Gastroesophageal sphincter (tissue), 4 donors: ENCODE data around the gene HTR2B. TPM values are rescaled to one million over a fixed set of nuclear protein-coding genes. Genes with fewer than 3 reads are reported as not detected.
"Not testable (repeated sequence)": the region's sequence is repeated elsewhere in the genome, so short reads cannot be mapped to it uniquely, and the experiment has no call there.

ENCODE experiments used
- ATAC-seq: fragments of 150-250 bp; one replicate; pipeline ENCODE4 v1.9.1; 2016; ENCODE audit warnings: mild to moderate bottlenecking, moderate library complexity
- H3K27ac ChIP-seq, 4 donors: fragments of 200-600 bp; sonication (generic) in 3 of 4; 1 replicate in 3 of 4; 2 replicates in 1 of 4; pipeline ENCODE4 v1.5.1; 2016 to 2019
- H3K27me3 ChIP-seq: fragments of 200-600 bp; sonication (generic); one replicate; pipeline ENCODE4 v1.5.1; 2019
- H3K36me3 ChIP-seq, 2 donors: fragments of 200-600 bp; sonication (generic); one replicate each; pipeline ENCODE4 v1.5.1; 2019; ENCODE audit warnings: control low read depth in 1 of 2
- H3K4me1 ChIP-seq, 3 donors: fragments of 200-600 bp; sonication (generic); 1 replicate in 2 of 3; 2 replicates in 1 of 3; pipeline ENCODE4 v1.5.1; 2016 to 2019; ENCODE audit warnings: control low read depth in 2 of 3
- H3K4me3 ChIP-seq, 2 donors: fragments of 200-600 bp; sonication (generic); one replicate each; pipeline ENCODE4 v1.5.1; 2019; ENCODE audit warnings: mild to moderate bottlenecking in 1 of 2, moderate library complexity in 1 of 2
- H3K9me3 ChIP-seq, 3 donors: fragments of 200-600 bp; sonication (generic); one replicate each; pipeline ENCODE4 v1.5.1; 2017 to 2019; ENCODE audit warnings: control low read depth in 2 of 3
- EP300 ChIP-seq: sonication (generic); formaldehyde crosslinking; IDR thresholded peaks from one replicate; pipeline ENCODE4 v1.6.1; 2017; ENCODE audit warnings: antibody characterized with exemption, mild to moderate bottlenecking
- POLR2A ChIP-seq, 2 donors: fragments of 450-650 bp; IDR thresholded peaks; one replicate each; pipeline ENCODE4 v1.6.1; 2017; ENCODE audit warnings: antibody characterized with exemption in 2 of 2, mild to moderate bottlenecking in 2 of 2, moderate library complexity in 1 of 2
- POLR2AphosphoS5 ChIP-seq: sonication (generic); formaldehyde crosslinking; IDR thresholded peaks from one replicate; pipeline ENCODE4 v1.6.1; 2017; ENCODE audit warnings: antibody characterized with exemption
- WGBS, 2 donors: methylation state at CpG; one replicate each; pipeline ENCODE4 v1.1.5; 2018; ENCODE audit warnings: low coverage in 1 of 2; 5-methylcytosine and 5-hydroxymethylcytosine counted together
- total RNA-seq, 4 donors: library from RNA; depleted of rRNA; stranded (reverse); fragments of >200 nt; gene quantifications; one replicate each; pipeline ENCODE4 v1.1.0, GENCODE V29; 2016
- TF ChIP-seq, protein P1 (sequence below), 4 experiments: fragments of 200-600 bp in 2 of 4; fragments of 450-650 bp in 2 of 4; sonication (generic) in 1 of 4; IDR thresholded peaks; one replicate each; pipeline ENCODE4 v1.5.1; 2017 to 2019; ENCODE audit warnings: antibody characterized with exemption in 4 of 4, mild to moderate bottlenecking in 2 of 4, moderate library complexity in 2 of 4

The HTR2B gene
- total RNA-seq, 4 donors from 2014 or later, result 6.8 to 17.3 (median 16.0) TPM

DNA sequence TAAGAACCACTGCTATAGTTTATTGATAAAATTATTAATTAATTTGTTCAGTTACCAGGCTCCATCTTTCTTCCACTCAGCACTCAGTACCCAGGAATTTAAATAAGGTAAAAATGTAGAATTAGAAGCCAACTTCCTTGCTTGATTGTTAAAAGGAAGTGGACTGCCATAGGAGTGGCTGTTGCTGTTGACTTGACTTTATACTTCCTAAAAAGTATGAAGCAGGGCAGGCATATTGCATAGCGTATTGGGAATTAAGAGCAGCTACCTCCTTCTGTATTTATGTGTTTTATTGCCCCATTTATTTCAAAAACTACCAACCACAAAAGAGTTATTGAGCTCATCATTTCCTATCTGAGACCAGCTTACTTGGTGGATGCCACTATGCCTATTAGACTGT lies 40.3 kb downstream of the HTR2B start:
- Histone ChIP-seq H3K27ac (no peak overlapping the region), H3K27me3 (no peaks in the 10 kb centered on the region), H3K4me1 (no peaks in the 10 kb centered on the region), H3K36me3 (peaks cover 19 to 100% of the 10 kb centered on the region in 2 donors), H3K4me3 (no peak overlapping the region), H3K9me3 (no peaks in the 10 kb centered on the region)
- ATAC-seq, result no peak
- WGBS, 2 donors, result 100% methylated on average over 1 of the region's 1 CpG; no CpG with 5 or more reads in 1 of the 2 donors
- TF ChIP-seq, protein P1, sequence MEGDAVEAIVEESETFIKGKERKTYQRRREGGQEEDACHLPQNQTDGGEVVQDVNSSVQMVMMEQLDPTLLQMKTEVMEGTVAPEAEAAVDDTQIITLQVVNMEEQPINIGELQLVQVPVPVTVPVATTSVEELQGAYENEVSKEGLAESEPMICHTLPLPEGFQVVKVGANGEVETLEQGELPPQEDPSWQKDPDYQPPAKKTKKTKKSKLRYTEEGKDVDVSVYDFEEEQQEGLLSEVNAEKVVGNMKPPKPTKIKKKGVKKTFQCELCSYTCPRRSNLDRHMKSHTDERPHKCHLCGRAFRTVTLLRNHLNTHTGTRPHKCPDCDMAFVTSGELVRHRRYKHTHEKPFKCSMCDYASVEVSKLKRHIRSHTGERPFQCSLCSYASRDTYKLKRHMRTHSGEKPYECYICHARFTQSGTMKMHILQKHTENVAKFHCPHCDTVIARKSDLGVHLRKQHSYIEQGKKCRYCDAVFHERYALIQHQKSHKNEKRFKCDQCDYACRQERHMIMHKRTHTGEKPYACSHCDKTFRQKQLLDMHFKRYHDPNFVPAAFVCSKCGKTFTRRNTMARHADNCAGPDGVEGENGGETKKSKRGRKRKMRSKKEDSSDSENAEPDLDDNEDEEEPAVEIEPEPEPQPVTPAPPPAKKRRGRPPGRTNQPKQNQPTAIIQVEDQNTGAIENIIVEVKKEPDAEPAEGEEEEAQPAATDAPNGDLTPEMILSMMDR (IDR thresholded peaks at IDR 0.05), result no peak
- no peak for TF ChIP-seq EP300
- no peak for TF ChIP-seq POLR2AphosphoS5
- no peak for TF ChIP-seq POLR2A (IDR thresholded peaks at IDR 0.05)

DNA sequence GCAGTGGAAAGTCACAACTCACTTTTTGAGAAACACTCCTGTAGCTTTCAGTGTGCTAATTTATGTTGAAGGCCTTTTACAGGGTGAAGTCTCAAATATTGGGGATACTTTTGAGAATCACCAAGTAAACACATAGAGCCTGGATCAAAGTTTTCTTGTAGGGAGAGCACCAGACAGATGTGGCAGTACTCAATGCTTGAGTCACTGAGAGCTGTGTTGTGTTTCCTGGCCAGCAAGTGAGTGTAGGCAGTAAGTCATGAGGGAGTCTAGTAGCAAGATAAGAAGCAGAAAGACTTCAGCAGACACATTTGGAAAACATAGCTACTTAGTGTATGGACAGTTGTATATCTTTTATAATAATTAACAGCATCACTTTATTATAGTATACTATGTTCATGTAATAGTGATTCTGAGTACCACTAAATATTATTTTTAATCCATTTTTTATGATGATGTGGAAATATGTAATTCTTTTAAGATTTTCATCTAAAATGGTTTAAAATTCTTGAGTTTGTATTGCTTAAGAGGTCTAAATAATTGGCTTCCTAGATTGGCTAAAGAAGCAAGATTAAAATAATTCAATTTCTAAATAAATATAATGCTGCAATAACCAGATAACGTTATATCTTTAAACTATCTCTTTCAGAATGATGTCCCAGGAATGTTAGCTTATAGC lies 55.3 kb downstream of the HTR2B start:
- ATAC-seq, result no peak
- Histone ChIP-seq H3K9me3 (no peaks in the 10 kb centered on the region), H3K27ac (no peak overlapping the region), H3K4me3 (no peak overlapping the region), H3K4me1 (no peaks in the 10 kb centered on the region), H3K27me3 (no peaks in the 10 kb centered on the region), H3K36me3 (peaks cover 4 to 93% of the 10 kb centered on the region in 2 donors)
- WGBS, 2 donors, result 83 to 89% methylated on average over 1 of the region's 1 CpG
- TF ChIP-seq POLR2A (IDR thresholded peaks at IDR 0.05) (no peak), EP300 (no peak), POLR2AphosphoS5 (no peak)
- TF ChIP-seq, protein P1 (IDR thresholded peaks at IDR 0.05), result no peak

DNA sequence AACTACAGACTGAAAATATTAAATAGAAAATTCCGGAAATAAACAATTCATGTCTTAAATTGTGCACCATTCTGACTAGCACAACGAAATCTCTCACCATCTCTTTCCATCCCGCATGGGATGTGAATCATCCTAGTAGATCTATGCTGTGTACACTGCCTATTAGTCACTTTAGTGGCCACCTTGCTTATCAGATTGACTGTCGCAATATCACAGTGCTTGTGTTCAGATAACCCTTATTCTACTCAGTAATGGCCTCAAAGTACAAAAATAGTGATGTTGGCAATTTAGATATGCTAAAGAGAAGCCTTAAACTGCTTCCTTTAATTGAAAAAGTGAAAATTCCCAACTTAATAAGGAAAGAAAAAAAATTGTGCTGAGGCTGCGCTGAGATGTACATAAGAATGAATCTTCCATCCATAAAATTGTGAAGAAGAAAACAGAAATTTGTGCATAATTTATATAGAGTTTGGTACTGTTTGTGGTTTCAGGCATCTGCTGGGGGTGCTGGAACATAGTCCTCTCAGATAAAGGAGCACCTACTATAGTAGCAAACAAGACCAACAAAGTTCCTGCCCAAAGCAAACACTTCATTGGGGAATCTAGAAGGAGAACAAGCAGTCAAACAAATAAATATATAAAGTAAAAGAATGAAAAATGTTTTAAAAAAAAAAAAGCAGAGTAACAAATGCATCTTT lies 56.2 kb downstream of the HTR2B start:
- no peaks in the 10 kb centered on the region for H3K27me3 ChIP-seq
- H3K4me1 ChIP-seq, result no peaks in the 10 kb centered on the region
- no peak overlapping the region for H3K27ac ChIP-seq
- TF ChIP-seq, protein P1 (IDR thresholded peaks at IDR 0.05), result no peak
- no peak for TF ChIP-seq POLR2A (IDR thresholded peaks at IDR 0.05)
- no peak for TF ChIP-seq POLR2AphosphoS5
- TF ChIP-seq EP300, result no peak
- peaks cover 4 to 96% of the 10 kb centered on the region in 2 donors for H3K36me3 ChIP-seq
- no peak for ATAC-seq
- 89 to 93% methylated on average over 4 to 5 of the region's 5 CpGs for WGBS, 2 donors
- H3K4me3 ChIP-seq, result no peak overlapping the region
- H3K9me3 ChIP-seq, result no peaks in the 10 kb centered on the region

DNA sequence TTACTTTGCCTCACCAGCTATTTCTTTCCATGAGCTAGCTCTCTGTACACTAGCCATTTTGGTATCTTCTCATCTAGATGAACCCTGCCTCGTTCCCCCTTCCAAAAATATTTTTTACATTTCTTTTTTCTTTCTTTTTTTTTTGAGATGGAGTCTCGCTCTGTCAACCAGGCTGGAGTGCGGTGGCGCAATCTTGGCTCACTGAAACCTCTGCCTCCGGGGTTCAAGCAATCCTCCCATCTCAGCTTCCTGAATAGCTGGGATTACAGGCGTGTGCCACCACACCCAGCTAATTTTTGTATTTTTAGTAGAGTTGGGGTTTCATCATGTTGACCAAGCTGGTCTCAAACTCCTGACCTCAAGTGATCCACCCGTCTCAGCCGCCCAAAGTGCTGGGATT lies 57.3 kb downstream of the HTR2B start:
- ATAC-seq, H3K27ac ChIP-seq, H3K27me3 ChIP-seq, H3K9me3 ChIP-seq, H3K4me1 ChIP-seq, H3K4me3 ChIP-seq: not testable (repeated sequence)
- 91 to 92% methylated on average over 8 of the region's 8 CpGs for WGBS, 2 donors
- H3K36me3 ChIP-seq, result peaks cover 5 to 97% of the 10 kb centered on the region in 2 donors

DNA sequence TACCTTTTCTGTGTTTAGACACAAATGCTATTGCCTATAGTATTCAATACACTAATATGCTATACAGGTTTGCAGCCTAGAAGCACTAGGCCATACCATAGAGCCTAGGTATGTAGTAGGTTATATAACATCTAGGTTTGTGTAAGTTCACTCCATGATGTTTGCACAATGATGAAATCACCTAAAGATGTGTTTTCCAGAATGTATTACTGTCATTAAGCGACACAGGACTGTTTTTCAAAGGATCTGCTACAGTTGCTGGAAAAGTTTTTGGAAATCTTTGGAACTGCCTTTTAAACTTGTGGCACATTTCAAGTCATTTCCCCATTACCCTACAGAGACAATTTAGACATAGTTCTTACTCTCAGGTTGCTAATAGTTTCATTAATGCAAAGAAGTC lies 58.9 kb downstream of the HTR2B start:
- peaks cover 2 to 98% of the 10 kb centered on the region in 2 donors for H3K36me3 ChIP-seq
- ATAC-seq, result no peak
- WGBS, 2 donors, result 100% methylated on average over 1 of the region's 1 CpG

More for the DNA sequence above, 58.9 kb downstream of the HTR2B start:
- H3K27me3 ChIP-seq, result no peaks in the 10 kb centered on the region
- no peak overlapping the region for H3K27ac ChIP-seq
- H3K9me3 ChIP-seq, result no peaks in the 10 kb centered on the region
- H3K4me3 ChIP-seq, result no peak overlapping the region
- H3K4me1 ChIP-seq, result no peaks in the 10 kb centered on the region
- TF ChIP-seq EP300 (no peak), POLR2A (IDR thresholded peaks at IDR 0.05) (no peak), POLR2AphosphoS5 (no peak)
- TF ChIP-seq, protein P1 (IDR thresholded peaks at IDR 0.05), result no peak
